Midbrain (tissue), 1 donor: ENCODE measurements around the gene CCN6.

Experiments
- DNase-seq: peaks from one replicate; lab custom pipeline; 2025; lab: John Stamatoyannopoulos, UW

Gene CCN6

GRCh38 chr6:112054001-112054400 lies at the start of gene CCN6:
Gene CCN6, plus strand, starts transcription at chr6:112054104. Its CDS starts 254 bp downstream, at chr6:112054358.
- no peak for DNase-seq

- no peak for DNase-seq
Measured at GRCh38 chr6:112004201-112005012, 49.5 kb upstream of the CCN6 start.

GRCh38 chr6:112005013-112005371 lies 48.9 kb upstream of the CCN6 start:
- DNase-seq, result no peak

GRCh38 chr6:112007254-112007653 lies 46.6 kb upstream of the CCN6 start:
- no peak for DNase-seq

GRCh38 chr6:112007805-112008204 lies 46.1 kb upstream of the CCN6 start:
- DNase-seq, result no peak

- DNase-seq, result no peak
Measured at GRCh38 chr6:112008482-112008881, 45.4 kb upstream of the CCN6 start.

GRCh38 chr6:112010328-112010727 lies 43.6 kb upstream of the CCN6 start:
- DNase-seq, result no peak

- no peak for DNase-seq
Measured at GRCh38 chr6:112013051-112013450, 40.9 kb upstream of the CCN6 start.

GRCh38 chr6:112014483-112014882 lies 39.4 kb upstream of the CCN6 start:
- no peak for DNase-seq

GRCh38 chr6:112015725-112016124 lies 38.2 kb upstream of the CCN6 start:
- no peak for DNase-seq

- DNase-seq, result no peak
Measured at GRCh38 chr6:112016320-112016719, 37.6 kb upstream of the CCN6 start.

GRCh38 chr6:112017169-112017568 lies 36.7 kb upstream of the CCN6 start:
- no peak for DNase-seq

GRCh38 chr6:112017760-112018537 lies 36.0 kb upstream of the CCN6 start:
- DNase-seq, result no peak

GRCh38 chr6:112018619-112019416 lies 35.1 kb upstream of the CCN6 start:
- DNase-seq, result no peak

- no peak for DNase-seq
Measured at GRCh38 chr6:112019589-112019988, 34.3 kb upstream of the CCN6 start.

- DNase-seq, result no peak
Measured at GRCh38 chr6:112021691-112022310, 32.1 kb upstream of the CCN6 start.

- no peak for DNase-seq
Measured at GRCh38 chr6:112022749-112023148, 31.2 kb upstream of the CCN6 start.

- DNase-seq, result no peak
Measured at GRCh38 chr6:112024464-112024863, 29.4 kb upstream of the CCN6 start.

- DNase-seq, result no peak
Measured at GRCh38 chr6:112026933-112027332, 27.0 kb upstream of the CCN6 start.

- DNase-seq, result no peak
Measured at GRCh38 chr6:112027942-112028674, 25.8 kb upstream of the CCN6 start.
